ENCODE measurements around the gene ALKBH7. TPM values are rescaled to one million over a fixed set of nuclear protein-coding genes. Genes with fewer than 3 reads are reported as not detected.
A peak's percentile ranks its signal among the peaks of the same experiment; 100 is the strongest.

The ALKBH7 gene
- total RNA-seq, 1 experiment from 2014 or later = 95.7 TPM

DNA sequence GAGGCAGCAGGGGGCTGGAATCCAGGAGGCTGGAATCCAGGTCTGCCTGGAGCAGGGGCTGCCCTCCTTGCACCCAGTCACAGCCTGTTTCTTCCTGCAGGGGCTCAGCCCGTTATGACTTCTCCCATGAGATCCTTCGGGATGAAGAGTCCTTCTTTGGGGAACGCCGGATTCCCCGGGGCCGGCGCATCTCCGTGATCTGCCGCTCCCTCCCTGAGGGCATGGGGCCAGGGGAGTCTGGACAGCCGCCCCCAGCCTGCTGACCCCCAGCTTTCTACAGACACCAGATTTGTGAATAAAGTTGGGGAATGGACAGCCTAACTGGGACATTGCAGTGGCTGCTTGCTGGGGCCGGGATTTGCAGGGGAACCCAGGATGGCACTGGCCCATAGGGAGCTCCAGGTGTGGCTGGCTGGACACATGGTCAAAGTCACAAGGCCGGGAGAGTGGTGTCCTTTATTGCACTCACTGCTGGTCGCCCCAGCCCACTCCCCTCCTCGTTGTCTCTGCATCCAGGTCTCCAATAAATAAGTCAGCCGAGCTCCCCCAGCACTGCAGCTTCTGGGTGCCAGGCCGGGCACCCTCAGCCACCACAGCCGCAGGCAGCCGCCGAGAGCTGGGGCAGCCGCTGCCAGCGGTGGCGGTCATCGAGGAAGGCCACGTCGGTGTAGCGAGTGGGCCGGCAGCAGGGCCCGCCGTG is 2.3 kb downstream of the ALKBH7 start:
- H3K4me2 ChIP-seq (ENCODE audit: low read depth, low read length, poor library complexity, severe bottlenecking) = no peak overlapping the region
- H3K9ac ChIP-seq (ENCODE audit: low read length) = no peak overlapping the region
- H3K27ac ChIP-seq (ENCODE audit: low read length) = no peak overlapping the region
- no peaks in the 10 kb centered on the region for H4K20me1 ChIP-seq (ENCODE audit: insufficient read depth, low read depth, low read length)
- peaks cover 9% of the 10 kb centered on the region for H3K4me1 ChIP-seq (ENCODE audit: low read length)
- no peaks in the 10 kb centered on the region for H3K27me3 ChIP-seq (ENCODE audit: low read length)
- peaks cover 5% of the 10 kb centered on the region; the same call in 1 of the 2 replicates for H3K79me2 ChIP-seq (ENCODE audit: low read length)
- no peaks in the 10 kb centered on the region for H3K9me3 ChIP-seq (ENCODE audit: low read length)
- DNase-seq = peak; percentile 33
- no peak overlapping the region for H3K4me3 ChIP-seq (ENCODE audit: low read length)
- peaks cover 4% of the 10 kb centered on the region for H3K36me3 ChIP-seq (ENCODE audit: insufficient read depth, low read length)
- H2AFZ ChIP-seq (ENCODE audit: low read length) = no peak overlapping the region
- no peaks in the 10 kb centered on the region for H3K9me2 ChIP-seq (replicated peaks; ENCODE audit: insufficient read depth, low read length)

GRCh38 chr19:6375411-6376010 is 2.9 kb downstream of the ALKBH7 start, which contains the start of gene PSPN:
PSPN (minus strand) TSS chr19:6375933; CDS start chr19:6375849, 84 bp downstream.
- Histone ChIP-seq H3K79me2 (ENCODE audit: low read length) (peaks cover 5% of the 10 kb centered on the region; the same call in 1 of the 2 replicates), H3K4me1 (ENCODE audit: low read length) (peaks cover 9% of the 10 kb centered on the region), H4K20me1 (ENCODE audit: insufficient read depth, low read depth, low read length) (no peaks in the 10 kb centered on the region), H3K4me2 (ENCODE audit: low read depth, low read length, poor library complexity, severe bottlenecking) (no peak within 1 kb of the TSS), H3K27ac (ENCODE audit: low read length) (no peak within 1 kb of the TSS), H3K4me3 (ENCODE audit: low read length) (no peak within 1 kb of the TSS), H2AFZ (ENCODE audit: low read length) (no peak within 1 kb of the TSS), H3K9me3 (ENCODE audit: low read length) (no peaks in the 10 kb centered on the region), H3K27me3 (ENCODE audit: low read length) (no peaks in the 10 kb centered on the region), H3K9me2 (replicated peaks; ENCODE audit: insufficient read depth, low read length) (no peaks in the 10 kb centered on the region), H3K36me3 (ENCODE audit: insufficient read depth, low read length) (peaks cover 11% of the 10 kb centered on the region), H3K9ac (ENCODE audit: low read length) (no peak within 1 kb of the TSS)
- DNase-seq = peak; percentile 31

- no peaks in the 10 kb centered on the region for H3K27me3 ChIP-seq (ENCODE audit: low read length)
- peaks cover 19% of the 10 kb centered on the region for H3K36me3 ChIP-seq (ENCODE audit: insufficient read depth, low read length)
- no peak overlapping the region for H3K4me3 ChIP-seq (ENCODE audit: low read length)
- peaks cover 9% of the 10 kb centered on the region for H3K4me1 ChIP-seq (ENCODE audit: low read length)
- no peak overlapping the region for H3K4me2 ChIP-seq (ENCODE audit: low read depth, low read length, poor library complexity, severe bottlenecking)
- H3K79me2 ChIP-seq (ENCODE audit: low read length) = peaks cover 5% of the 10 kb centered on the region; the same call in 1 of the 2 replicates
- no peak overlapping the region for H2AFZ ChIP-seq (ENCODE audit: low read length)
- H4K20me1 ChIP-seq (ENCODE audit: insufficient read depth, low read depth, low read length) = no peaks in the 10 kb centered on the region
- no peak overlapping the region for H3K9ac ChIP-seq (ENCODE audit: low read length)
- peak; percentile 40 for DNase-seq
- H3K9me2 ChIP-seq (replicated peaks; ENCODE audit: insufficient read depth, low read length) = no peaks in the 10 kb centered on the region
- no peak overlapping the region for H3K27ac ChIP-seq (ENCODE audit: low read length)
- H3K9me3 ChIP-seq (ENCODE audit: low read length) = no peaks in the 10 kb centered on the region
Observed at GRCh38 chr19:6376512-6377190, 4.1 kb downstream of the ALKBH7 start.

DNA sequence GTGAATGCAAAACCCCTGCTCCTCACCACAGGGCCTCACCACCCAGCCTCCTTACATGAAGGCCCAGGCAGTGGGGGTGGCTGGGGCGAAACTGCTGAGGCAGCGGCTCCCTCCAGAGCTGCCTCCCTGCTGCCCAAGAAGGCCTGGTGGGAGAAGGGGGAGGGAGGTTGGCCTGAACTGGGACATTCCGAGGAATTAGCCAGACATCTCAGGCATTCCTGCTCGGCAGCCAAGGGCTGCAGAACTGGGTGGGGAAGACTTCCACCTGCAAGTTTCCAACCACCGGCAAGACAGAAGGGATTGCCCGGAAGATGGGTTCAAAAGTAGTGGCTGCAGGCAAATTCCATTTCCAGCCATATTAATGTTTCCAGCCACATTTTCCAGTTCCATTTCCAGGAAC is 5.4 kb downstream of the ALKBH7 start:
- H2AFZ ChIP-seq (ENCODE audit: low read length) = no peak overlapping the region
- peaks cover 5% of the 10 kb centered on the region; the same call in 1 of the 2 replicates for H3K79me2 ChIP-seq (ENCODE audit: low read length)
- peak; percentile 34 for DNase-seq
- no peaks in the 10 kb centered on the region for H3K27me3 ChIP-seq (ENCODE audit: low read length)
- H4K20me1 ChIP-seq (ENCODE audit: insufficient read depth, low read depth, low read length) = no peaks in the 10 kb centered on the region
- no peak overlapping the region for H3K27ac ChIP-seq (ENCODE audit: low read length)
- no peak overlapping the region for H3K4me2 ChIP-seq (ENCODE audit: low read depth, low read length, poor library complexity, severe bottlenecking)
- H3K4me1 ChIP-seq (ENCODE audit: low read length) = peaks cover 9% of the 10 kb centered on the region
- no peaks in the 10 kb centered on the region for H3K9me2 ChIP-seq (replicated peaks; ENCODE audit: insufficient read depth, low read length)
- H3K9ac ChIP-seq (ENCODE audit: low read length) = no peak overlapping the region
- H3K36me3 ChIP-seq (ENCODE audit: insufficient read depth, low read length) = peaks cover 21% of the 10 kb centered on the region
- H3K9me3 ChIP-seq (ENCODE audit: low read length) = no peaks in the 10 kb centered on the region
- H3K4me3 ChIP-seq (ENCODE audit: low read length) = no peak overlapping the region

- H3K27ac ChIP-seq (ENCODE audit: low read length) = no peak overlapping the region
- peaks cover 21% of the 10 kb centered on the region for H3K36me3 ChIP-seq (ENCODE audit: insufficient read depth, low read length)
- no peaks in the 10 kb centered on the region for H3K9me3 ChIP-seq (ENCODE audit: low read length)
- peak; percentile 37 for DNase-seq
- H3K4me3 ChIP-seq (ENCODE audit: low read length) = no peak overlapping the region
- H3K9me2 ChIP-seq (replicated peaks; ENCODE audit: insufficient read depth, low read length) = no peaks in the 10 kb centered on the region
- H3K79me2 ChIP-seq (ENCODE audit: low read length) = peaks cover 5% of the 10 kb centered on the region; the same call in 1 of the 2 replicates
- no peaks in the 10 kb centered on the region for H4K20me1 ChIP-seq (ENCODE audit: insufficient read depth, low read depth, low read length)
- H3K27me3 ChIP-seq (ENCODE audit: low read length) = no peaks in the 10 kb centered on the region
- H2AFZ ChIP-seq (ENCODE audit: low read length) = no peak overlapping the region
- no peak overlapping the region for H3K9ac ChIP-seq (ENCODE audit: low read length)
- peaks cover 8% of the 10 kb centered on the region for H3K4me1 ChIP-seq (ENCODE audit: low read length)
- no peak overlapping the region for H3K4me2 ChIP-seq (ENCODE audit: low read depth, low read length, poor library complexity, severe bottlenecking)
Observed at GRCh38 chr19:6378486-6378885, 5.9 kb downstream of the ALKBH7 start.

- Histone ChIP-seq H3K36me3 (ENCODE audit: insufficient read depth, low read length) (peaks cover 24% of the 10 kb centered on the region), H3K9me2 (replicated peaks; ENCODE audit: insufficient read depth, low read length) (no peaks in the 10 kb centered on the region), H3K4me1 (ENCODE audit: low read length) (no peaks in the 10 kb centered on the region), H3K27me3 (ENCODE audit: low read length) (no peaks in the 10 kb centered on the region), H3K79me2 (ENCODE audit: low read length) (no peaks in the 10 kb centered on the region), H2AFZ (ENCODE audit: low read length) (no peak overlapping the region), H3K9ac (ENCODE audit: low read length) (no peak overlapping the region), H4K20me1 (ENCODE audit: insufficient read depth, low read depth, low read length) (no peaks in the 10 kb centered on the region), H3K27ac (ENCODE audit: low read length) (no peak overlapping the region), H3K4me2 (ENCODE audit: low read depth, low read length, poor library complexity, severe bottlenecking) (no peak overlapping the region), H3K4me3 (ENCODE audit: low read length) (no peak overlapping the region), H3K9me3 (ENCODE audit: low read length) (no peaks in the 10 kb centered on the region)
- DNase-seq = peak; percentile 23
Observed at GRCh38 chr19:6379744-6380143, 7.2 kb downstream of the ALKBH7 start.

DNA sequence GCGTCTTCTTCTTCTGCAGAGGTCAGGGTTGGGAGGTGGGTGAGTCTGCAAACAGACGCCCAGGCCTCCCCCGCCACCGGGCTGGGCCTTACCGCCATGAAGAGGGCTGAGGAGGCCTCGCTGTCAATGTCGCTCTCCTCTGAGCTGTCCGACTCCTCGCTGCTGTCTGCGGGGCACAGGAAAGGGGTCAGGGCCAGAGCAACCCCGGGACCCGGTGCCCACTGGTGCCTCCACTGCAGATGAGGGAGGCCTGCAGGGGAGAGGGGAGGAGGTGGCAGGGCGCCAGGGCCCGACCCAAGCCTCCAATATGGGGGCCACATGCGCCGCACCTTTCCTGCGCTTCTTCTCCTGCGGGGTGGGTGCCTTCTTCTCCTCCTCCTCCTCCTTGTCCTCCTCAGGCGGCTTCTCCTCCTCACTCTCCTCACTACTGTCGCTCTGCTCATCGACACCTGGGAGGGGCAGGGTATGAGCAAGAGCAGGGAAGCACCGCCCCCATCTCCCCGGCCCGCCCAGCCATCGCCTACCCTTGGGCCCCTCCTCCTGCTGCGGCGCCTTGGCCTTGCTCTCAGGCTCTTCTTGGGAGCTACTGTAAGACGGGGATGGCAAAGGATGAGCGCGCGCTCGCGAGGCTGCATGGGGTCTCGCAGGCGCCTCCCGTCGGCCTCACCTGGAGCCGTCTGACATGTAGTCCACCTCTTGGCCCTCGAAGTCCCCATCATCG is 8.6 kb downstream of the ALKBH7 start:
- peak; percentile 34 for DNase-seq
- no peaks in the 10 kb centered on the region for H3K4me1 ChIP-seq (ENCODE audit: low read length)
- H3K79me2 ChIP-seq (ENCODE audit: low read length) = no peaks in the 10 kb centered on the region
- H3K27me3 ChIP-seq (ENCODE audit: low read length) = no peaks in the 10 kb centered on the region
- no peaks in the 10 kb centered on the region for H4K20me1 ChIP-seq (ENCODE audit: insufficient read depth, low read depth, low read length)
- H3K4me2 ChIP-seq (ENCODE audit: low read depth, low read length, poor library complexity, severe bottlenecking) = no peak overlapping the region
- no peak overlapping the region for H3K4me3 ChIP-seq (ENCODE audit: low read length)
- H3K27ac ChIP-seq (ENCODE audit: low read length) = no peak overlapping the region
- H3K36me3 ChIP-seq (ENCODE audit: insufficient read depth, low read length) = peaks cover 26% of the 10 kb centered on the region
- H2AFZ ChIP-seq (ENCODE audit: low read length) = no peak overlapping the region
- H3K9me3 ChIP-seq (ENCODE audit: low read length) = no peaks in the 10 kb centered on the region
- no peaks in the 10 kb centered on the region for H3K9me2 ChIP-seq (replicated peaks; ENCODE audit: insufficient read depth, low read length)
- no peak overlapping the region for H3K9ac ChIP-seq (ENCODE audit: low read length)

DNA sequence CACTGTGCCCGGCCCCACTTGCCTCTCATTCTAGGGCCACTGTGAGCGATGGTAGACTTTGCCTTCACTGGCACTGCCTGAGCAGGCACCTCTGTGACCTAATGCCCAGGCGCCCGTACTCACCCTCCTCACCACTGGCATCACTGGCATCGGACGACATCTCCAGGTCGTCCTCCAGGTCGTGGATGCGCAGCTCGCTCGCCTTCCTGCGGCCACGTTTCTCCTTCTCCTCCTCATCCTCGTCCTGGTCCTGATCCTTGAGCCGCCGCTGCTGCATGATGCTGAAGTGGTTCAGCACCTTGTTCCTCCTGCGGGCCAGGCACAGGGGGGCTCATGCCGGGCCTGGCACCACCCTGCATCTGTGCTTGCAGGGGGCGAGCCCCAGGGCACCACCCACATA is 10.6 kb downstream of the ALKBH7 start:
- Histone ChIP-seq H3K4me3 (ENCODE audit: low read length) (no peak overlapping the region), H3K36me3 (ENCODE audit: insufficient read depth, low read length) (peaks cover 26% of the 10 kb centered on the region), H3K9me2 (replicated peaks; ENCODE audit: insufficient read depth, low read length) (no peaks in the 10 kb centered on the region), H3K9ac (ENCODE audit: low read length) (no peak overlapping the region), H2AFZ (ENCODE audit: low read length) (no peak overlapping the region), H3K4me2 (ENCODE audit: low read depth, low read length, poor library complexity, severe bottlenecking) (no peak overlapping the region), H3K4me1 (ENCODE audit: low read length) (no peaks in the 10 kb centered on the region), H3K9me3 (ENCODE audit: low read length) (no peaks in the 10 kb centered on the region), H3K79me2 (ENCODE audit: low read length) (no peaks in the 10 kb centered on the region), H3K27ac (ENCODE audit: low read length) (no peak overlapping the region), H3K27me3 (ENCODE audit: low read length) (no peaks in the 10 kb centered on the region), H4K20me1 (ENCODE audit: insufficient read depth, low read depth, low read length) (no peaks in the 10 kb centered on the region)
- peak; percentile 28 for DNase-seq
